Rectal smooth muscle tissue (tissue), 1 donor: ENCODE results near the gene COBL.

ENCODE experiments used
- H3K27ac ChIP-seq: one replicate; pipeline ENCODE4 v1.7.0; 2013; ENCODE audit warnings: low read depth, low read length, inconsistent platforms
- H3K27me3 ChIP-seq: one replicate; pipeline ENCODE4 v1.7.0; 2013; ENCODE audit warnings: low read length; ENCODE audit not compliant: control insufficient read depth, insufficient read depth
- H3K36me3 ChIP-seq: one replicate; pipeline ENCODE4 v1.7.0; 2013; ENCODE audit warnings: low read length; ENCODE audit not compliant: control insufficient read depth, insufficient read depth
- H3K4me1 ChIP-seq: one replicate; pipeline ENCODE4 v1.7.0; 2013; ENCODE audit warnings: low read length; ENCODE audit not compliant: control insufficient read depth, insufficient read depth
- H3K4me3 ChIP-seq: one replicate; pipeline ENCODE4 v1.7.0; 2013; ENCODE audit warnings: low read length
- H3K9ac ChIP-seq: one replicate; pipeline ENCODE4 v1.7.0; 2013; ENCODE audit warnings: low read length

The COBL gene

DNA sequence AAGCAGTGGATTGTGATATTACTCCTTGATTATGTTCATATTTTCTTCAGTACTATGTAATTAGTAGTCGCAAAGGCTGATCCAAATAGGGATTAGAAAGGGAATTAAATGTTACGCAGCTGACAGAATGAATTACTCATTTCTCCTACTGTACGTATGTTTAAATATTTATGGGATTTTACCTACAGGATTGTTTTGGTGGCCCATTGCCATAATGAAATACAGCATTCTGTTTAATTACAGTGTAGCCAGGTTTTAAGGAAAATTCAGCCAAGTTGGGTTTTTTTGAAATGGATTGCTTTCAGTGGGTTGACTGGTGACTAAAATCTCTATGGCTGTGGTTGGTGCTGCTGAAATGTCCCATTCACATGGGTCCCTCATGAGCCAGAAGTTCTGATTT lies 336.2 kb downstream of the COBL start:
- H3K4me1 ChIP-seq, result no peaks in the 10 kb centered on the region
- no peak overlapping the region for H3K4me3 ChIP-seq
- peaks cover 3% of the 10 kb centered on the region for H3K27me3 ChIP-seq
- no peak overlapping the region for H3K9ac ChIP-seq
- H3K36me3 ChIP-seq, result no peaks in the 10 kb centered on the region
- H3K27ac ChIP-seq, result no peak overlapping the region

DNA sequence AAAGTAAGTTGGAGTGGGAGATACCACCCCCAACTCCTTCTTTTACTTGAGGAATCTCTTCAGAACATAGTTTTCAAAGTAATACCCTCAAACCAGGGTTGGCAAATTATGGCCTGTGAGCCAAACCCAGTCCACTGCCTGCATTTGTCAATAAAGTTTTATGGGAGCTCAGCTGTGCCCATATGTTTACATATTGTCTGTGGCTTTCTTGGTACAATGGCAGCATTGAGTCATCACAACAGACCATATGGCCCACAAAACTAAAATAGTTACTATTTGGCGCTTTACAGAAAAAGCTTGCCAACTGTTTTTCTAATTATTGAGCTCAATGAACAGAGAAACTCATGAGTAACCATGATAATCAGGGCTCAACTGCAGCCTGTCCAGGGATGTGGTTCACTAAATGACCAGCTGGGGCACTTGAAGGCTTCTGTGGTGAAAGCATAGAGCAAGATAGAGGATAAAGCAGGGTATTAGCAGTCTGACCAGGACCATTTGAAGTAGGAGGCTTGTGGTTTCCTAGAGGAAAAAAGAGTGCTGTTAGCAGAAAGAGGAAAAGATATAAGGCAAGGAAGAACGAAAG lies 337.9 kb downstream of the COBL start:
- no peaks in the 10 kb centered on the region for H3K36me3 ChIP-seq
- no peaks in the 10 kb centered on the region for H3K4me1 ChIP-seq

DNA sequence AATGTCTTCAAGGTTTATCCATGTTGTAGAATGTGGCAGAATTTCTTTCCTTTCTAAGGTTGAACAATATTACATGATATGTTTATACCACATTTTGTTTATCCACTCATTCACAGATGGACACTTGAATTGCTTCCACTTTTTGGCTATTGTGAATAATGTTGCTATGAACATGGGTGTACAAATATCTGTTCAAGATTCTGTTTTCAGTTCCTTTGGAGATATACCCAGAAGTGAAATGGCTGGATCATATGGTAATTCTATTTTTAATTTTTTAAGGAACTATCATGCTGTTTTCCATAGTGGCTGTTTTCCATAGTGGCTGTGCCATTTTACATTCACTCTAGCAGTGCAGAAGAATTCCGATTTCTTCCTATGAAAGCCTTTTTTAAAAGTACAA lies 339.2 kb downstream of the COBL start:
- Histone ChIP-seq H3K4me1 (no peaks in the 10 kb centered on the region), H3K4me3 (no peak overlapping the region), H3K27ac (no peak overlapping the region), H3K27me3 (no peaks in the 10 kb centered on the region), H3K9ac (no peak overlapping the region), H3K36me3 (no peaks in the 10 kb centered on the region)

More for the DNA sequence above, 337.9 kb downstream of the COBL start:
- Histone ChIP-seq H3K27me3 (no peaks in the 10 kb centered on the region), H3K27ac (no peak overlapping the region), H3K9ac (no peak overlapping the region), H3K4me3 (no peak overlapping the region)

DNA sequence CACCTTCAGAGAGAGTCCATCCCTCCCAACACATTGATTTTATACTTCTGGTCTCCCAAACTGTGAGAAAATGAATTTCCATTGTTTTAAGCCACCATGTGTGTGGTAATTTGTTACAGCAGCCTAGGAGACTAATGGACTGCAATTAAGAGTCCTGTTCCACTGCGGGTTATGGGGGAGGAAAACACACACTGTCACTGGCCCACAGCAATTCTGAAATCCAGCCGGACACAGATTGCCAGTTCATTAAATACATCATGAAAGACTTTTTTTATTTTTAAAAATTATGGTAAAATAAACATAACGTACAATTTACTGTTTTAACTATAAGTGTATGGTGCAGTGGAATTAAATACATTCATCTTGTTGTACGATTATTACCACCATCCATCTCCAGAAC lies 340.5 kb downstream of the COBL start:
- H3K27ac ChIP-seq, result no peak overlapping the region
- no peaks in the 10 kb centered on the region for H3K4me1 ChIP-seq

DNA sequence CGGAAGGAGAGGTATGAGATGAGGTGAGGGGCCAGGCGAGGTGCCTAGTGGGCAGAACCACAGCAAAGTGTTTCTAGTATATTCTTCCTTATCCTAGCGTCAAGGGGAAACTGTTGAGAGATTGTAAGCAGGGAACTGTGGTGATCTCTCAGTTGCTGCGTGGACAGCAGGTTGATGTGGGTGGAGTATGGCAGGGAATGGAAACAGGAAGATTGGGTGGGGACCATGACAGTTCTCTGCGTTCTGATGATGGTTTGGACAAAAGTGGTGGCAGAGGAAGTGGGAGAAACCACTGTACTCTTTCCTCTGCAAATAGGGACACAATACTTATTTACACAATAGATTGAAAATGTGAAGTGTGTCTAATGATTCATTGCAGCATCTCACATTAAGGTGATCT lies 342.4 kb downstream of the COBL start:
- Histone ChIP-seq H3K27ac (no peak overlapping the region), H3K4me1 (no peaks in the 10 kb centered on the region), H3K9ac (no peak overlapping the region), H3K27me3 (no peaks in the 10 kb centered on the region), H3K36me3 (no peaks in the 10 kb centered on the region), H3K4me3 (no peak overlapping the region)

More for the DNA sequence above, 340.5 kb downstream of the COBL start:
- Histone ChIP-seq H3K4me3 (no peak overlapping the region), H3K9ac (no peak overlapping the region), H3K27me3 (no peaks in the 10 kb centered on the region), H3K36me3 (no peaks in the 10 kb centered on the region)

DNA sequence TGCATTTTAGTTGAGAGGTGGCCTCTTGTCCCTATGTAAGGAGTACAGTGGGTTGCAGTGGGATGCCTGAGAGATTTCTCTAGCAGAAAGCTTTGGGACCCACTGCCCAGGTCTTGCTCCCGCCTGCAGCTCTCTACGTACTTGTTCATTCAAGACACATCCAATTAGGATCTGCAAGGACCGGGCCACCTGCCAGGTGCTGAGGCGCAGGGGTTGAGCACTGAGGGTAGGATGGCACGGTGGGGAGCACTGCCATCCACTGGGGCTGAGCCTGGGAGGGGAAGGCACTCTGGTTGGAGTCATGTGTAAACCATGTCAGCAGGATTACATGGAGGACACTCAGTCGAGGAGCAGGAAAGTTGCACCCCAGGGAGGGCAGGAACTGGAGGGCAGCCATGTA lies 342.8 kb downstream of the COBL start:
- Histone ChIP-seq H3K9ac (no peak overlapping the region), H3K4me1 (no peaks in the 10 kb centered on the region), H3K4me3 (no peak overlapping the region), H3K27me3 (no peaks in the 10 kb centered on the region), H3K27ac (no peak overlapping the region), H3K36me3 (no peaks in the 10 kb centered on the region)

DNA sequence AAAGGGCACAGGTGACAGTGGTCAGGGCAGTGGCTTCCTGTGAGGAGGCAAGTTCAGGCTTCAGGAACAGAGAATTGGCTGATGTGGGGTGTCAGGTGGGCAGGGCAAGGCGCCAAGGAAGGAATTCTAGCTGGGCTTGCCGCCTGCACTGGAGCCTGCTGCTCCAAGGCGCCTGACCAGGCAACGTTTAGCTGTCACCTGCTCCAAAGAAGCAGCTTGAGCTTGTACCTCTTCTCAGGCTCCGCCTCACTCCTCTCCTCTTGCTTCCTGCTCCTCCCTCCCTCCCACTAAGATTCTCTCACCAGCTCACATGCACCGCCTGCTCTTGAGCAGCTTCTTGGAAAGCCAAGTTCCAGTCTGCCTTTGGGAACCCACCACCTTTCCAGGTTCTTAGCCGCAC lies 346.5 kb downstream of the COBL start:
- Histone ChIP-seq H3K4me1 (no peaks in the 10 kb centered on the region), H3K9ac (no peak overlapping the region), H3K27ac (no peak overlapping the region), H3K4me3 (no peak overlapping the region), H3K36me3 (no peaks in the 10 kb centered on the region), H3K27me3 (no peaks in the 10 kb centered on the region)
